Heart left ventricle (tissue), 16 donors: ENCODE measurements around the gene RFX2. TPM values are rescaled to one million over a fixed set of nuclear protein-coding genes. Genes with fewer than 3 reads are reported as not detected.
A peak's percentile ranks its signal among the peaks of the same experiment; 100 is the strongest.

ENCODE experiments used
- ATAC-seq, 4 donors: fragments of 200-7000 bp; cut with Tn5 transposase; one replicate each; pipeline ENCODE4 v1.9.1; 2020 to 2022; ENCODE audit warnings: moderate library complexity in 4 of 4, mild to moderate bottlenecking in 3 of 4, moderate number of reproducible peaks in 1 of 4
- DNase-seq, 5 donors: peaks; one replicate each; pipeline ENCODE4 v3.0.0-alpha.2; 2020
- H3K27ac ChIP-seq, 12 donors: fragments of 200-600 bp; sonication (generic) in 4 of 12; one replicate each; pipeline versions ENCODE4 v1.5.0 to v1.8.0; 2016 to 2022; ENCODE audit warnings: mild to moderate bottlenecking in 2 of 12
- H3K27me3 ChIP-seq, 9 donors: fragments of 200-600 bp; sonication (generic) in 2 of 9; one replicate each; pipeline versions ENCODE4 v1.5.1 to v1.8.0; 2016 to 2022; ENCODE audit warnings: mild to moderate bottlenecking in 3 of 9
- H3K36me3 ChIP-seq, 9 donors: fragments of 200-600 bp; sonication (generic) in 2 of 9; one replicate each; pipeline versions ENCODE4 v1.5.0 to v1.8.0; 2018 to 2022; ENCODE audit warnings: mild to moderate bottlenecking in 2 of 9
- H3K4me1 ChIP-seq, 12 donors: fragments of 200-600 bp; sonication (generic) in 4 of 12; one replicate each; pipeline versions ENCODE4 v1.5.0 to v1.8.0; 2016 to 2022; ENCODE audit warnings: mild to moderate bottlenecking in 3 of 12
- H3K4me3 ChIP-seq, 12 donors: fragments of 200-600 bp; sonication (generic) in 4 of 12; one replicate each; pipeline versions ENCODE4 v1.5.0 to v1.8.0; 2017 to 2022; ENCODE audit warnings: mild to moderate bottlenecking in 9 of 12, moderate library complexity in 4 of 12
- H3K9me3 ChIP-seq, 12 donors: fragments of 200-600 bp; sonication (generic) in 4 of 12; one replicate each; pipeline versions ENCODE4 v1.5.0 to v1.8.0; 2016 to 2022; ENCODE audit warnings: mild to moderate bottlenecking in 1 of 12
- CTCF ChIP-seq, 12 donors: fragments of 200-600 bp; sonication (generic) in 4 of 12; IDR thresholded peaks; one replicate each; pipeline versions ENCODE4 v1.5.0 to v1.8.0; 2018 to 2022; ENCODE audit warnings: antibody characterized with exemption in 12 of 12, mild to moderate bottlenecking in 5 of 12
- POLR2A ChIP-seq, 2 donors: fragments of 450-650 bp; IDR thresholded peaks; one replicate each; pipeline ENCODE4 v1.6.1; 2017; ENCODE audit warnings: antibody characterized with exemption in 2 of 2, mild to moderate bottlenecking in 2 of 2, moderate library complexity in 2 of 2
- WGBS, 4 donors: extraction: QIAGEN DNeasy Blood & Tissue Kit in 2 of 4; methylation state at CpG; one replicate each; pipeline versions ENCODE4 v1.1.5 to v1.1.7; 2013 to 2018; 5-methylcytosine and 5-hydroxymethylcytosine counted together
- intact Hi-C, 10 donors: fragments of 100-400 bp; cut with DNase I; formaldehyde crosslinking; loops; one replicate each; pipeline versions ENCODE4 v1.11.1 to v1.14.2; 2022
- polyA plus RNA-seq, 2 donors: library from polyadenylated mRNA; stranded (reverse); fragments of 200-250 nt; gene quantifications; one replicate each; pipeline ENCODE4 v1.2.3, GENCODE V29; 2013
- total RNA-seq, 9 donors: library from RNA; depleted of rRNA in 2 of 9; stranded (reverse); fragments of >200 nt in 2 of 9; fragmentation: NEBNext Ultra II Directional in 3 of 9; extraction: Animal tissue kit (Norgen Biotek cat#: 25700) in 3 of 9; gene quantifications; one replicate each; pipeline versions ENCODE4 v1.1.0 to v1.2.4, GENCODE V29; 2016 to 2023
- donor health status: ischemic (EF 13 %, LVEDD 7.1; RV severe dilation, severe dysfunction).
- donor health status: healthy with polysubstance abuse.
- donor health status: DM: no; HTN: yes; CAD: no.
- donor health status: DM: no; HTN: no; CAD: no.
- donor health status: ischemic (EF 25% LVEDD 6.9; RV normal size, moderate dysfunction).
- donor health status: ischemic (EF 25% LVEDD 5.7; RV mildly dilated, moderate dysfunction).
- donor health status: healthy.
- donor health status: DM: yes; HTN: yes; CAD: no.
- donor health status: ischemic (EF 35%, LVEDD 5.7; RV mildly dilated, moderate dysfunction).
- donor health status: nonischemic (EF 11% LVEDD 7.7; RV severe dilation, severe dysfunction).
- donor health status: DM: yes; HTN: yes; CAD: no.
- donor health status: PGD.
- donor health status: ischemic (EF 29% LVEDD 5.4; RV normal size, mild dysfunction).
- donor health status: nonischemic (EF 23%, LVEDD 6.1; RV moderate dilation, normal function).

RFX2 gene
- total and polyA plus RNA-seq, 11 donors: 2.8 to 20.0 (median 5.9) TPM

DNA sequence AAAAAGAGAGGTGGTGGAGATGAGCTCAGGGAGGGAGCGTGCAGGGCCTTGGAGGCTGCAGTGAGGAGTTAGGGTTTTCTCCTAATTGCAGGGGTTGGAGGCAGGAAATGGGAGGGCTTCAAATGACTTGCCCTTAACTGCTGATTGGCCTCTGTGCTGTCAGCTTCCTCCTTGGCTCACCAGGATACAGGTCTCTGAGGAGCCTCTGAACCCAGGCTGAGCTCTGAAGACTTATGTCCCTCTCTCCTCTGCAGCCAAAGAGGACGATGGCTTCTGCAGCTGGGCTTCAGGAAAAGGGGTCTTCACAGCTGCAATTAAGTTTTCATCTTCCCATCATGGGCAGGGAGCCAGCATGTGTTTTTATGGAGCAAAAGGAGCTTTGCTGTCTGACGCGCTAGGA, 125.7 kb downstream of the RFX2 start:
- intact Hi-C loops: loop anchor here in 1 of 10 donors (10.0 kb wide), 1 partner anchor 140 kb away; no protein-coding TSS in a partner anchor
- peaks cover 0 to 25% (median 10%) of the 10 kb centered on the region in 12 donors for H3K4me1 ChIP-seq
- no peak for TF ChIP-seq CTCF (IDR thresholded peaks at IDR 0.05)
- no peak for TF ChIP-seq POLR2A (IDR thresholded peaks at IDR 0.05)
- H3K9me3 ChIP-seq: no peaks in the 10 kb centered on the region
- no peak overlapping the region for H3K27ac ChIP-seq
- H3K27me3 ChIP-seq: no peaks in the 10 kb centered on the region
- H3K4me3 ChIP-seq: no peak overlapping the region
- DNase-seq: peak in 1 of 5 donors; percentile 10
- 57 to 73% (median 67%) methylated on average over 4 of the region's 4 CpGs for WGBS, 4 donors
- H3K36me3 ChIP-seq: no peaks in the 10 kb centered on the region
- no peak for ATAC-seq

DNA sequence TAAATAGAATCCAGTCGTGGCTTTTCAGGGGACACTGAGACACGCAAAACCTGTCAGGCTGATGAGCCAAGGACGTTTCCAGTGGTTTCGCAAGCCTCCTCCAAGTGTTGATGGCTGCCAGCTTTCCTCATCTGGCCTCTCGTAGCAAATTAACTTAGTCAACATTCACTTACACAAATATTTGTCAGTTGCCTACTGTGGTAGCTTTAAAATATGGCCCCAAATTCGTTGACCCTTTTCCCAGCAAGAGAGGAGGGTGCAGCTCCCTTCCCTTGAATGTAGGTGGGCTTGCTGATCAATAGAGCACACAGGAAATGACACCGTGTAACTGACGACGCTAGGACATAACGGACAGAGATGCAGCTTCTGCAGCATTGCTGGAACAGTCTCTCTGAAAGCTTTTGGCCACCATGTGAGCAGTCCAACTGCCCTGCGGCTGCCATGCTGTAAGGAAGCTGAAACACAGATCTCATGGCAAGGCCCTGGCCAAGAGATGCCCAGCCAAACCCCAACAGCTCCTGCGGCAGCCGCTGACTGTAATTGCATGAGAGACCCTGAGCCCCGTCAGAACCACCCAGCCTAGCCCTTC, 126.8 kb downstream of the RFX2 start:
- H3K27ac ChIP-seq: peak overlapping the region in 1 of 12 donors; percentile 2
- H3K9me3 ChIP-seq: no peaks in the 10 kb centered on the region
- intact Hi-C loops: loop anchor here in 1 of 10 donors (10.0 kb wide), 1 partner anchor 141 kb away; no protein-coding TSS in a partner anchor
- no peak overlapping the region for H3K4me3 ChIP-seq
- ATAC-seq (no peak), DNase-seq (peak in 1 of 5 donors; percentile 27)
- H3K36me3 ChIP-seq: no peaks in the 10 kb centered on the region
- peaks cover 0 to 37% (median 16%) of the 10 kb centered on the region in 12 donors for H3K4me1 ChIP-seq
- TF ChIP-seq POLR2A (IDR thresholded peaks at IDR 0.05) (no peak), CTCF (IDR thresholded peaks at IDR 0.05) (no peak)
- WGBS, 4 donors: 64 to 76% (median 65%) methylated on average over 13 to 14 of the region's 14 CpGs
- no peaks in the 10 kb centered on the region for H3K27me3 ChIP-seq

DNA sequence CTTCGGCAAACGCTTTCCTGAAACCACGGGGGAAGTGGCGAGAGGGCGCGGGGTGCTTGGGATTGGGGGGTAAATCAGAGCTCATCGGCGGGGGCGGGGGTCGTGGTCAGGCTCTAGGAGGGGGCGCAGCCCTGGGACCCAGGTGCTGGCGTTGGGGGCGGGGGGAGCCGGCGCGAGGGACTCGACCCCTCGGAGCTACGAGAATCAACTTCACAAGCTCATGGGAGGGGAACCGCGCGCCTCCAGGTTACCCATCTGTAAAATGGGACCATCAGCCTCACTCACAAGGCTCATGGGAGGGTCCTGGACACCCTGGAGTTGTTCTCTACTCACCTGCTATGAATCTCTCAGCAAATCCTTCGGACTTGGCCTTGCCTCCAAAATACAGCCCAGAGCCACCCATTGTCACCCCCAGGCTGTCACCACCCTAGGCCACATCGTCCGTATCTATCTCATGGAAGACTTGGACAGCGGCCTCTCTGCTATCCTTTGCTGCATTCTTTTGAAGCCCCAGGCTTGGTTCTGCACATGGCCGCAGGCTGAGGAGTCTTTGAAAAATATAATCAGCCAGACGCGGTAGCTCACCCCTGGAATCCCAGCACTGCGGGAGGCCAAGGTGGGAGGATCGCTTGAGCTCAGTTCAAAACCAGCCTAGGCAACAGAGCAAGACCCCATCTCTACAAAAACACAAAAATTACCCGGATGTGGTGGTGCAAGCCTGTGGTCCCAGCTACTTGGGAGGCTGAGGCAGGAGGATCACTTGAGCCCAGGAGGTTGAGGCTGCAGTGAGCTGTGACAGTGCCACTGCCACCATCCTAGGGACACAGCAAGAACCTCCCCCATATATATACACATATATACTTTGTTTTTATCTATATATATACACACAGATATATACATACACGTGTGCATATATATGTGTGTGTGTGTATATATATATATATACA, 131.4 kb downstream of the RFX2 start:
- ATAC-seq (peak in 2 of 4 donors; percentile 0), DNase-seq (no peak)
- 41 to 60% (median 44%) methylated on average over 20 to 33 of the region's 33 CpGs for WGBS, 4 donors
- H3K4me1 ChIP-seq: peaks cover 10 to 57% (median 42%) of the 10 kb centered on the region in 12 donors
- H3K36me3 ChIP-seq: peaks cover 0 to 19% (median 0%) of the 10 kb centered on the region in 9 donors
- TF ChIP-seq POLR2A (IDR thresholded peaks at IDR 0.05) (no peak), CTCF (IDR thresholded peaks at IDR 0.05) (no peak)
- peak overlapping the region; percentile 27 to 100 (median 89) for H3K4me3 ChIP-seq
- H3K9me3 ChIP-seq: no peaks in the 10 kb centered on the region
- no peaks in the 10 kb centered on the region for H3K27me3 ChIP-seq
- intact Hi-C loops: loop anchor here in 3 of 10 donors (2.0 to 10.0 kb wide), 5 partner anchors 74 to 177 kb away; partner anchors contain the start of genes VMAC (in 3 of the 3), NDUFA11 (in 2 of the 3) and NRTN (in 1 of the 3)
- peak overlapping the region in 11 of 12 donors; percentile 77 to 95 (median 91) for H3K27ac ChIP-seq
